GM19324 (cell line): ENCODE measurements around the gene RNASE1.
"Not testable (repeated sequence)": the region's sequence is repeated elsewhere in the genome, so short reads cannot be mapped to it uniquely, and the experiment has no call there.

Source experiments
- ATAC-seq: cut with Tn5 transposase; IDR thresholded peaks from one replicate; pipeline ENCODE4 v1.9.1; 2021; ENCODE audit warnings: mild to moderate bottlenecking, moderate library complexity; ENCODE audit not compliant: unreplicated experiment, low FRiP score

Gene RNASE1

GRCh38 chr14:20802341-20803084 is at the start of gene RNASE1:
TSS of gene RNASE1 (minus strand) at chr14:20802844. CDS start at chr14:20802068, 776 bp downstream.
- ATAC-seq, result no peak

GRCh38 chr14:20848955-20849570 is 46.4 kb upstream of the RNASE1 start:
- ATAC-seq, result no peak

GRCh38 chr14:20848316-20848954 is 45.8 kb upstream of the RNASE1 start:
- no peak for ATAC-seq

GRCh38 chr14:20846560-20846959 is 43.9 kb upstream of the RNASE1 start:
- no peak for ATAC-seq

- no peak for ATAC-seq
Observed at GRCh38 chr14:20841096-20841495, 38.5 kb upstream of the RNASE1 start.

GRCh38 chr14:20837831-20838230 is 35.2 kb upstream of the RNASE1 start:
- no peak for ATAC-seq

GRCh38 chr14:20836668-20837338 is 34.2 kb upstream of the RNASE1 start:
- ATAC-seq, result no peak

- ATAC-seq, result no peak
Observed at GRCh38 chr14:20834899-20835298, 32.3 kb upstream of the RNASE1 start.

GRCh38 chr14:20830831-20831230 is 28.2 kb upstream of the RNASE1 start:
- ATAC-seq, result no peak

- not testable (repeated sequence) for ATAC-seq
Observed at GRCh38 chr14:20828024-20828694, 25.5 kb upstream of the RNASE1 start.

GRCh38 chr14:20827326-20827725 is 24.7 kb upstream of the RNASE1 start:
- ATAC-seq, result no peak

GRCh38 chr14:20826666-20827065 is 24.0 kb upstream of the RNASE1 start:
- not testable (repeated sequence) for ATAC-seq

GRCh38 chr14:20823859-20824258 is 21.2 kb upstream of the RNASE1 start:
- ATAC-seq, result no peak

- not testable (repeated sequence) for ATAC-seq
Observed at GRCh38 chr14:20821521-20822108, 19.0 kb upstream of the RNASE1 start.

- no peak for ATAC-seq
Observed at GRCh38 chr14:20820063-20820904, 17.6 kb upstream of the RNASE1 start.

GRCh38 chr14:20818861-20819260 is 16.2 kb upstream of the RNASE1 start:
- no peak for ATAC-seq

GRCh38 chr14:20815946-20816345 is 13.3 kb upstream of the RNASE1 start:
- ATAC-seq, result not testable (repeated sequence)

GRCh38 chr14:20811986-20812975 is 9.6 kb upstream of the RNASE1 start:
- ATAC-seq, result no peak
